ENCODE results near the gene ITK. TPM values are rescaled to one million over a fixed set of nuclear protein-coding genes. Genes with fewer than 3 reads are reported as not detected.

ITK gene
- total and polyA plus RNA-seq, 2 donors (not counting 3 experiments of a cell fraction or from before 2014, with no cell fraction given) = not detected

GRCh38 chr5:157265714-157266285 is 85.2 kb downstream of the ITK start, which contains the start of gene CYFIP2:
Gene CYFIP2 (plus strand): TSS chr5:157266123. CDS start chr5:157285362, 19,239 bp downstream.
- TF ChIP-seq POLR2AphosphoS5 (IDR thresholded peaks at IDR 0.05; ENCODE audit: insufficient read depth, low read depth, low read length) = no peak
- TF ChIP-seq FOS (IDR thresholded peaks at IDR 0.05; ENCODE audit: borderline replicate concordance, insufficient read depth, low read length) = no peak
- TF ChIP-seq POLR2A (IDR thresholded peaks at IDR 0.05; ENCODE audit: low read depth, low read length) = no peak
- TF ChIP-seq MAX (IDR thresholded peaks at IDR 0.05; ENCODE audit: insufficient read depth, insufficient read length) = no peak
- TF ChIP-seq JUN (IDR thresholded peaks at IDR 0.05; ENCODE audit: borderline replicate concordance, insufficient read depth, insufficient read length, low read depth) = no peak
- TF ChIP-seq, protein P1, sequence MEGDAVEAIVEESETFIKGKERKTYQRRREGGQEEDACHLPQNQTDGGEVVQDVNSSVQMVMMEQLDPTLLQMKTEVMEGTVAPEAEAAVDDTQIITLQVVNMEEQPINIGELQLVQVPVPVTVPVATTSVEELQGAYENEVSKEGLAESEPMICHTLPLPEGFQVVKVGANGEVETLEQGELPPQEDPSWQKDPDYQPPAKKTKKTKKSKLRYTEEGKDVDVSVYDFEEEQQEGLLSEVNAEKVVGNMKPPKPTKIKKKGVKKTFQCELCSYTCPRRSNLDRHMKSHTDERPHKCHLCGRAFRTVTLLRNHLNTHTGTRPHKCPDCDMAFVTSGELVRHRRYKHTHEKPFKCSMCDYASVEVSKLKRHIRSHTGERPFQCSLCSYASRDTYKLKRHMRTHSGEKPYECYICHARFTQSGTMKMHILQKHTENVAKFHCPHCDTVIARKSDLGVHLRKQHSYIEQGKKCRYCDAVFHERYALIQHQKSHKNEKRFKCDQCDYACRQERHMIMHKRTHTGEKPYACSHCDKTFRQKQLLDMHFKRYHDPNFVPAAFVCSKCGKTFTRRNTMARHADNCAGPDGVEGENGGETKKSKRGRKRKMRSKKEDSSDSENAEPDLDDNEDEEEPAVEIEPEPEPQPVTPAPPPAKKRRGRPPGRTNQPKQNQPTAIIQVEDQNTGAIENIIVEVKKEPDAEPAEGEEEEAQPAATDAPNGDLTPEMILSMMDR (IDR thresholded peaks at IDR 0.05; ENCODE audit: extremely low read depth in 1 of 2, insufficient read depth in 1 of 2, low read depth in 1 of 2, low read length in 2 of 2) = no peak
- no peak for TF ChIP-seq MYC (IDR thresholded peaks at IDR 0.05; ENCODE audit: low read depth, low read length)
- no peak for TF ChIP-seq EZH2 (IDR thresholded peaks at IDR 0.05; ENCODE audit: borderline replicate concordance, low read depth, low read length, severe bottlenecking)
- TF ChIP-seq GATA2 (IDR thresholded peaks at IDR 0.05; ENCODE audit: insufficient read depth, insufficient read length, low read depth, low read length) = no peak
- Histone ChIP-seq H3K4me1 (ENCODE audit: control insufficient read depth, extremely low read depth, insufficient read depth, low read length) (peaks cover 4% of the 10 kb centered on the region), H4K20me1 (replicated peaks; ENCODE audit: control insufficient read depth, extremely low read depth, insufficient read depth, low read length) (no peaks in the 10 kb centered on the region), H2AFZ (ENCODE audit: low read depth, low read length) (peak within 1 kb of the TSS; percentile 99), H3K27me3 (ENCODE audit: control insufficient read depth in 2 of 2, insufficient read depth in 2 of 2, low read length in 2 of 2) (peaks cover 8 to 10% of the 10 kb centered on the region in 2 experiments), H3K9me3 (replicated peaks; ENCODE audit: control insufficient read depth, insufficient read depth, low read length) (no peaks in the 10 kb centered on the region), H3K79me2 (ENCODE audit: control insufficient read depth, insufficient read depth, low read length) (no peaks in the 10 kb centered on the region), H3K4me3 (replicated peaks in 1 of 3; ENCODE audit: insufficient read depth in 1 of 3, low read depth in 1 of 3, low read length in 3 of 3) (peak within 1 kb of the TSS; percentile 50 to 60 (median 58)), H3K9ac (replicated peaks; ENCODE audit: extremely low read depth, insufficient read depth, low read length) (no peak within 1 kb of the TSS), H3K27ac (ENCODE audit: insufficient read depth, low read depth, low read length) (no peak within 1 kb of the TSS), H3K36me3 (ENCODE audit: control insufficient read depth in 2 of 2, extremely low read depth in 1 of 2, insufficient read depth in 2 of 2, low read length in 2 of 2) (no peaks in the 10 kb centered on the region), H3K9me1 (replicated peaks; ENCODE audit: control insufficient read depth, extremely low read depth, insufficient read depth, low read length) (no peaks in the 10 kb centered on the region), H3K4me2 (ENCODE audit: insufficient read depth, low read length) (peak within 1 kb of the TSS; percentile 82)
- POLR2A ChIA-PET = no interaction called here
- DNase-seq (ENCODE audit: low read depth, low spot score) = peak; percentile 30
- dilution Hi-C loops (cut with MboI; ENCODE audit: extremely low pct_ligation_motif_present, low sequenced_read_pairs) (no loop called here), intact Hi-C loops (cut with micrococcal nuclease) (loop anchor here (5.0 kb wide), 1 partner anchor 123 kb away; the partner anchor contains the start of gene MED7)
- BruUV-seq (replicated peaks) = no TSS peak
- no peak for FAIRE-seq
- CTCF ChIA-PET = interaction anchor here (1.6 to 3.9 kb wide), 2 partner anchors 12 to 16 kb away, joined by 3 to 24 read pairs; no protein-coding TSS in a partner anchor

Measured in endothelial cell of umbilical vein (primary cell).